Fibroblast of skin of back (primary cell): ENCODE data around the gene TNFSF10.

ENCODE experiments used
- DNase-seq: peaks from one replicate; pipeline ENCODE4 v3.0.0-alpha.2; 2013

Gene TNFSF10

GRCh38 chr3:172516318-172517214 is 6.7 kb downstream of the TNFSF10 start:
- DNase-seq, result peak; percentile 32

GRCh38 chr3:172515130-172515918 is 7.9 kb downstream of the TNFSF10 start:
- no peak for DNase-seq

- no peak for DNase-seq
These were observed 8.6 kb downstream of the TNFSF10 start for GRCh38 chr3:172514678-172515077.

- no peak for DNase-seq
These were observed 9.7 kb downstream of the TNFSF10 start for GRCh38 chr3:172513488-172513887.

GRCh38 chr3:172511783-172512762 is 11.2 kb downstream of the TNFSF10 start:
- peak; percentile 22 for DNase-seq

GRCh38 chr3:172506094-172506493 is 17.1 kb downstream of the TNFSF10 start:
- no peak for DNase-seq

- no peak for DNase-seq
These were observed 21.7 kb downstream of the TNFSF10 start for GRCh38 chr3:172501540-172501939.

- peak; percentile 62 for DNase-seq
These were observed 33.0 kb downstream of the TNFSF10 start for GRCh38 chr3:172490198-172490669.

GRCh38 chr3:172478116-172478515 is 45.1 kb downstream of the TNFSF10 start:
- no peak for DNase-seq

GRCh38 chr3:172476347-172476746 is 46.9 kb downstream of the TNFSF10 start:
- DNase-seq, result no peak

- DNase-seq, result no peak
These were observed 47.5 kb downstream of the TNFSF10 start for GRCh38 chr3:172475703-172476102.

- no peak for DNase-seq
These were observed 51.3 kb downstream of the TNFSF10 start for GRCh38 chr3:172471903-172472302.

- no peak for DNase-seq
These were observed 52.6 kb downstream of the TNFSF10 start for GRCh38 chr3:172470588-172470987.

GRCh38 chr3:172467170-172467824 is 55.9 kb downstream of the TNFSF10 start:
- peak; percentile 46 for DNase-seq

- DNase-seq, result no peak
These were observed 56.6 kb downstream of the TNFSF10 start for GRCh38 chr3:172466553-172467130.

GRCh38 chr3:172465281-172465680 is 57.9 kb downstream of the TNFSF10 start:
- DNase-seq, result no peak

GRCh38 chr3:172464306-172464705 is 58.9 kb downstream of the TNFSF10 start:
- no peak for DNase-seq

- DNase-seq, result peak; percentile 35
These were observed 61.6 kb downstream of the TNFSF10 start for GRCh38 chr3:172461530-172462138.

GRCh38 chr3:172456404-172456803 is 66.8 kb downstream of the TNFSF10 start:
- no peak for DNase-seq
